22Rv1 (cell line): ENCODE results near the gene MBD3L2.

Source experiments
- H3K27ac ChIP-seq: fragments of 450-650 bp; 2 replicates; pipeline ENCODE4 v1.5.1; 2017
- CTCF ChIP-seq: fragments of 450-650 bp; IDR thresholded peaks from 2 replicates; pipeline ENCODE4 v1.5.1; 2017; ENCODE audit warnings: mild to moderate bottlenecking
- ZFX ChIP-seq: fragments of 450-650 bp; IDR thresholded peaks from 2 replicates; pipeline ENCODE4 v1.6.1; 2017; ENCODE audit warnings: antibody characterized with exemption, borderline replicate concordance

Gene MBD3L2

GRCh38 chr19:7072541-7072940 lies 23.4 kb downstream of the MBD3L2 start:
- TF ChIP-seq ZFX (no peak), CTCF (no peak)
- H3K27ac ChIP-seq = no peak overlapping the region

DNA sequence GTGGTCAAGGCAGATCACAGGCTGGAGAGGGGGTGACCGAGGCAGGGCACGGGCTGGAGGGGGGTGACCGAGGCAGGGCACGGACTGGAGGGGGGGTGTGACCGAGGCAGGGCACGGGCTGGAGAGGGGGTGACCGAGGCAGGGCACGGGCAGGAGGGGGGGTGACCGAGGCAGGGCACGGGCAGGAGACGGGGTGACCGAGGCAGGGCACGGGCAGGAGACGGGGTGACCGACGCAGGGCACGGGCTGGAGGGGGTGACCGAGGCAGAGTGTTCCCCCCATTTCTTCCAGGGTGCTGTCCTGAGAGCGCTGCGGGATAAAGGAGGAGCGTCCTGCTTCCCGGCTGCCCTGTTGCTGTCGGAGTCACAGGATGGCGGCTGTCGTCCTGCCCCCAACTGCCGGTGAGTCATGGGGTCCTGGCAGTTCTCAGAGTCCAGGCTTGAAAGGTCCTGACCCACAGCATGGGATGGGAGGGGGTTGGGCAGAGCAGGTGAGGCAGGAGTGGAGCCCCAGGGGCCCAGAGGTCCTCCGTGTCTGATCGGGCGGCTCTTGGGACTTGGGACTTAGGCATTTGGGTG lies 25.7 kb downstream of the MBD3L2 start:
- H3K27ac ChIP-seq = no peak overlapping the region
- no peak for TF ChIP-seq ZFX
- TF ChIP-seq CTCF = no peak

DNA sequence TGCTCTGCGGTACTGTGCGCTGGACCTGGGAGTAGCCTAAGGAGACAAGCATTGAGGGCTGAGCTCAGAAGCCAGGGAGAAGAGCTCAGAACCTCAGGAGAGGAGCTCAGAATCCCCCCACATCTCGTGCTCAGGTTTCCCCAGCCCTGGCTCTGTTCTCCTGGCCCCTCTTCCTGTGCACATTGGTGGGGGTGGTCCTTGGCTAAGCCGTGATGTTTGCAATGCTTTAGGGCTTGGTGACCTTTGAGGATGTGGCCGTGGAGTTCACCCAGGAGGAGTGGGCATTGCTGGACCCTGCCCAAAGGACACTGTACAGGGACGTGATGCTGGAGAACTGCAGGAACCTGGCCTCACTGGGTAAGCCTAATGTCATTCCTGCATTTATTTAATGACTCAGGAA lies 27.0 kb downstream of the MBD3L2 start:
- no peak overlapping the region for H3K27ac ChIP-seq
- TF ChIP-seq CTCF (no peak), ZFX (no peak)

DNA sequence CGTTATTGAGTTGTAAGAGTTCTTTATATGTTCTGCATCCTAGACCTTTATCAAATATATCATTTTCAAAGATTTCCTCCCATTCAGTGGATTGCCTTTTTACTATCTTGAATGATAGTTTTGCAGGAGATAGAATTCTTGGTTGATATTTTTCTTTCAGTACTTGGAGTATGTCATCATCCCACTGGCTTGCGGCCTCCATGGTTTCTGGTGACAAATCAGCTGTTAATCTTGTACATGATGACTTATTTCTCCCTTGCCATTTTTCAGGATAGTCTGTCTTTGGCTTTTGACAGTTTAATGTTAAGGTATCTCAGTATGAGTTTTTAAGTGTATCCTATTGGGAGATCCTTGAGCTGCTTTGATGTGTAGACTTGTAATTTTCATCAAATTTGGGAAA lies 28.9 kb downstream of the MBD3L2 start:
- no peak overlapping the region for H3K27ac ChIP-seq
- TF ChIP-seq CTCF = no peak
- TF ChIP-seq ZFX = no peak

DNA sequence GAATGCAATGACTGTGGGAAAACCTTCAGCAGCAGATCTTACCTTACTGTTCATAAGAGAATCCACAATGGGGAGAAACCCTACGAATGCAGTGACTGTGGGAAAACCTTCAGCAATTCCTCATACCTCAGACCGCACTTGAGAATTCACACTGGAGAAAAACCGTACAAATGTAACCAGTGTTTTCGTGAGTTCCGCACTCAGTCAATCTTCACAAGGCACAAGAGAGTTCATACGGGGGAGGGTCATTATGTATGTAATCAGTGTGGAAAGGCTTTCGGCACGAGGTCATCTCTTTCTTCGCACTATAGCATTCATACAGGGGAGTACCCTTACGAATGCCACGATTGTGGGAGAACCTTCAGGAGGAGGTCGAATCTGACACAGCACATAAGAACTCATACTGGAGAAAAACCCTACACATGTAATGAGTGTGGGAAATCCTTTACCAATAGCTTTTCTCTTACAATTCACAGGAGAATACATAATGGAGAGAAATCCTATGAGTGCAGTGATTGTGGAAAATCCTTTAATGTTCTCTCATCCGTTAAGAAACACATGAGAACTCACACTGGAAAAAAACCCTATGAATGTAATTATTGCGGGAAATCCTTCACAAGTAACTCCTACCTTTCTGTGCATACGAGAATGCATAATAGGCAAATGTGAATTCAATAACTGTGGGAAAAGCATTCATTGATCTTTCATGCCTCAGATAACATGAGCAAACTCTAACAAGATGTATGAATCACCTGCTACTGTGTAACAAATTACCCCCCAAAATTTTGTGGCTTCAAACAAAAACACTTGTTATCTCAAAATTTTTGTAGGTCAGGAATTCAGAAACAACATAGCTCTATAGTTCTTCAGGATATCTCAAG lies 34.2 kb downstream of the MBD3L2 start:
- TF ChIP-seq ZFX = no peak
- no peak for TF ChIP-seq CTCF

GRCh38 chr19:7088999-7089398 lies 39.9 kb downstream of the MBD3L2 start:
- TF ChIP-seq CTCF (no peak), ZFX (no peak)
- H3K27ac ChIP-seq = no peak overlapping the region

More for the DNA sequence above, 34.2 kb downstream of the MBD3L2 start:
- H3K27ac ChIP-seq = no peak overlapping the region

DNA sequence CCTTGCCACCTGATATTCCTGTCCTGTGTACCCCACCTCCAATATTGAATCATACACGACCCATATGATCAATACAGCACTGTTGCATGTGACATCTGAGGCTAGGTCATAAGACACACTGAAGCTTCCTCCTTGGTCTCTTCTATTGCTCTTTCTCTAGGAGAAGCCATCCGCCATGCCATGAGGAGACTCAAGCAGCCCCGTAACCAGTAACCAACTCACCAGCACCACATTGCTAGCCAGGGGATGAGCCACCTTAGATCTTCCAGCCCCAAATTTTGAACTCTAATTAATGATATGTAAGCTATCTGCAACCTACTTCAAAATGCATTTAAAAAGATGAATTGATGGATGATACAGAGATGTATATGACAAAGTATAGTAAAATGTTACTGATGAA lies 49.0 kb downstream of the MBD3L2 start:
- peak overlapping the region; percentile 94 for H3K27ac ChIP-seq
- TF ChIP-seq ZFX (no peak), CTCF (no peak)
